Small intestine (tissue), 7 donors: ENCODE data around the gene NCOA7. TPM values are rescaled to one million over a fixed set of nuclear protein-coding genes. Genes with fewer than 3 reads are reported as not detected.
"Not testable (repeated sequence)": the region's sequence is repeated elsewhere in the genome, so short reads cannot be mapped to it uniquely, and the experiment has no call there.

Experiments used
- DNase-seq, 2 donors: peaks; one replicate each; pipeline versions ENCODE4 v3.0.0 to v3.0.0-alpha.2; 2013
- FAIRE-seq: peaks from 2 replicates; lab custom pipeline; 2012; peaks lifted over from hg19 to GRCh38; lab: Jason Lieb, UNC
- H3K27ac ChIP-seq, 3 donors: one replicate each; pipeline ENCODE4 v1.5.1; 2013; ENCODE audit warnings: low read length in 2 of 3, mild to moderate bottlenecking in 2 of 3, control low read depth in 1 of 3, inconsistent platforms in 1 of 3, low read depth in 1 of 3, moderate library complexity in 1 of 3
- H3K27me3 ChIP-seq, 3 donors: one replicate each; pipeline ENCODE4 v1.6.1; 2013; ENCODE audit warnings: low read length in 3 of 3, inconsistent platforms in 1 of 3; ENCODE audit not compliant: control insufficient read depth in 3 of 3, insufficient read depth in 3 of 3
- H3K36me3 ChIP-seq, 3 donors: one replicate each; pipeline ENCODE4 v1.6.1; 2013; ENCODE audit warnings: low read length in 3 of 3, inconsistent platforms in 1 of 3, low read depth in 1 of 3, mild to moderate bottlenecking in 1 of 3, moderate library complexity in 1 of 3; ENCODE audit not compliant: control insufficient read depth in 3 of 3, insufficient read depth in 2 of 3
- H3K4me1 ChIP-seq, 3 donors: one replicate each; pipeline ENCODE4 v1.6.1; 2013; ENCODE audit warnings: low read length in 2 of 3, inconsistent platforms in 1 of 3, low read depth in 1 of 3, mild to moderate bottlenecking in 1 of 3, moderate library complexity in 1 of 3; ENCODE audit not compliant: control insufficient read depth in 3 of 3, insufficient read depth in 2 of 3
- H3K4me3 ChIP-seq, 3 donors: one replicate each; pipeline ENCODE4 v1.5.1; 2013; ENCODE audit warnings: low read length in 3 of 3, control low read depth in 1 of 3, inconsistent platforms in 1 of 3, low read depth in 1 of 3, mild to moderate bottlenecking in 1 of 3, moderate library complexity in 1 of 3
- H3K9me3 ChIP-seq, 2 donors: one replicate each; pipeline ENCODE4 v1.6.1; 2013; ENCODE audit warnings: low read depth in 1 of 2, low read length in 1 of 2; ENCODE audit not compliant: control insufficient read depth in 2 of 2, insufficient read depth in 1 of 2
- whole genome bisulfite sequencing, 3 donors: extraction: QIAGEN DNeasy Blood & Tissue Kit; methylation state at CpG; one replicate each; pipeline ENCODE4 v1.1.7; 2013; 5-methylcytosine and 5-hydroxymethylcytosine counted together
- polyA plus RNA-seq, 4 donors: library from polyadenylated mRNA; stranded (reverse) in 3 of 4; unstranded in 1 of 4; fragments of 200-250 nt in 3 of 4; fragments of 120-200 nt in 1 of 4; gene quantifications; one replicate each; pipeline versions ENCODE4 v1.2.1 to v1.2.3, GENCODE V29; 2013
- donor health status: healthy with polysubstance abuse.
- donor health status: control.
- donor health status: control.
- donor health status: Bipolar disorder and iron deficiency.
- donor health status: healthy.

NCOA7 gene
- polyA plus RNA-seq, 4 donors, result 10.7 to 51.0 (median 26.8) TPM

DNA sequence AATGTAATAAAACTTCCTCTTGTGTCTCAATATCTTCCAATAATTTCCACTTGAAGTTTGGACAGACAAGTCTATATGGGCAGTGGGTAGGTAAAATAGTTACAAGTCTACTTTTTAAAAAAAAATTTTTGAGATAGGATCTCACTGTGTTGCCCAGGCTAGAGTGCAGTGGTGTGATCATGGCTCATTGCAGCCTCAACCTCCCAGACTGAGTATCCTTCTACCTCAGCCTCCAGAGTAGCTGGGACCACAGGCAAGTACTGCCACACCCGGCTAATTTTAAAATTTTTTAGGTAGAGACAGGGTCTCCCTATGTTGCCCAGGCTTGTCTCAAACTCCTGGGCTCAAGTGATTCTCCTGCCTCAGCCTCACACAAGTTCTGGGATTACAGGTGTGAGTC lies 181.7 kb downstream of the NCOA7 start:
- H3K4me3 ChIP-seq, H3K4me1 ChIP-seq, FAIRE-seq, DNase-seq, H3K27ac ChIP-seq, H3K9me3 ChIP-seq, H3K27me3 ChIP-seq: not testable (repeated sequence)
- WGBS, 3 donors, result 89 to 100% (median 96%) methylated on average over 1 of the region's 1 CpG
- H3K36me3 ChIP-seq, result peaks cover 0 to 15% (median 2%) of the 10 kb centered on the region in 3 donors

DNA sequence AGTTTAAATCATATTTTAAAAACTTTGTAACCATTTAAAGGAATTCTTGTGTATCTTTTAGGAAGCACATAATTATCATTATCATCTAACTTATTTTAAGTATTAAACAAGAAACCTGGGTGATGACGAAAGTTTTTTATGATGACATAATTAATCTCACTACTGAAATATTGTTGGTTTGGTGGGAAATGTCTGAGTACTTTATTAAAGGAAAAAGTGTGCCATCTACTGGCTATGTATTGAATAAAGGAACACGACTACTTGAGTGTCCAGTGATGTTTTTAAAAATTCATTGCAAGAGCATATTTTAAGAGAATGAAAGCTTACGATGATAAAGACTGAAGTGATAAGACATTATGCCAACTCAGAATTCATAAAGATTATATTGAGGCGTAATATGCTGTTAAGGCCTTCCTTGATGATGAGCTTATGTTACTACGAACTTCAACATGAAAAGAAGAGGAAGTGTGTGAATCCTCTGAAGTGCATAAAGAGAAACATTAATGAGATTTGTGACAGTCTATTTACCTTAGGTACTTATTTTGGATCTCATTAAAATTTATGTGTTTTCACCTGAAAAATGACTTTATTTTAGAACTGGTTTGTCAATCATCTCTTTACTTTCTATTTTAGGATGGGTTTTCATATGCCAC lies 183.6 kb downstream of the NCOA7 start:
- FAIRE-seq (no peak), DNase-seq (peak; percentile 48 to 55)
- no peak overlapping the region for H3K4me3 ChIP-seq
- no peaks in the 10 kb centered on the region for H3K27me3 ChIP-seq
- 30 to 31% (median 30%) methylated on average over 5 of the region's 5 CpGs for WGBS, 3 donors
- no peaks in the 10 kb centered on the region for H3K9me3 ChIP-seq
- no peak overlapping the region for H3K27ac ChIP-seq
- peaks cover 0 to 15% (median 2%) of the 10 kb centered on the region in 3 donors for H3K36me3 ChIP-seq
- no peaks in the 10 kb centered on the region for H3K4me1 ChIP-seq

- H3K27ac ChIP-seq, result no peak overlapping the region
- no peaks in the 10 kb centered on the region for H3K27me3 ChIP-seq
- DNase-seq (no peak), FAIRE-seq (no peak)
- peaks cover 0 to 2% (median 0%) of the 10 kb centered on the region in 3 donors for H3K4me1 ChIP-seq
- WGBS, 3 donors, result 76 to 88% (median 87%) methylated on average over 3 of the region's 3 CpGs
- no peaks in the 10 kb centered on the region for H3K9me3 ChIP-seq
- H3K4me3 ChIP-seq, result no peak overlapping the region
- H3K36me3 ChIP-seq, result peaks cover 0 to 9% (median 2%) of the 10 kb centered on the region in 3 donors
Observed at GRCh38 chr6:125979101-125979500, 188.3 kb downstream of the NCOA7 start.

Other genes with a start within 250 kb of the NCOA7 start
- gene HEY2, start 41.3 kb upstream of the NCOA7 start, polyA plus RNA-seq, result 1 to 10 TPM in 2 of 4 donors, under 1 TPM in 1, not detected in 1; 0.81 to 3.8 (median 1.2) TPM
- 10 to 100 TPM; 11.1 to 32.2 (median 14.2) TPM for gene HINT3, start 165.8 kb downstream of the NCOA7 start, polyA plus RNA-seq
- 10 to 100 TPM; 11.1 to 21.3 (median 14.4) TPM for gene TRMT11, start 195.6 kb downstream of the NCOA7 start, polyA plus RNA-seq